K562 (cell line): ENCODE results near the gene PHLDA3. TPM values are rescaled to one million over a fixed set of nuclear protein-coding genes. Genes with fewer than 3 reads are reported as not detected.

Source experiments
- ATAC-seq: fragments of 200-7000 bp; cut with Tn5 transposase; 3 replicates; pipeline ENCODE4 v1.9.1; 2020; ENCODE audit warnings: moderate library complexity
- BruUV-seq: library from RNA; stranded (reverse); fragments of 400-500 nt; replicated peaks from 2 replicates; lab custom pipeline; 2021; lab: Mats Ljungman, UMichigan
- CTCF ChIA-PET: fragments of 300-600 bp; formaldehyde crosslinking; extraction: SDS; loops from one replicate; lab custom pipeline; 2021; ENCODE audit warnings: low intra/inter-chr PET ratio; lab: Yijun Ruan, JAX
- POLR2A ChIA-PET: fragments of 300-600, 350-650 bp; sonication (Branson Sonifier 250); formaldehyde crosslinking; extraction: SDS; loops from one replicate; lab custom pipeline; 2021; ENCODE audit warnings: antibody characterized with exemption, inconsistent platforms; lab: Yijun Ruan, JAX
- DNase-seq, 4 experiments: peaks; one replicate each; pipeline versions ENCODE4 v3.0.0 to v3.0.0-alpha.2; 2011 to 2018; ENCODE audit warnings: low spot score in 3 of 4, mixed read lengths in 3 of 4; ENCODE audit errors: extremely low read depth in 1 of 4
- FAIRE-seq: peaks from 2 replicates; lab custom pipeline; 2011; peaks lifted over from hg19 to GRCh38; lab: Jason Lieb, UNC
- H2AFZ ChIP-seq: 2 replicates; pipeline ENCODE4 v1.6.0; 2011; ENCODE audit warnings: low read depth, low read length, control low read depth, inconsistent platforms
- H3K27ac ChIP-seq: fragments of 200-600 bp; 3 replicates; pipeline ENCODE4 v1.8.0; 2011; ENCODE audit warnings: low read depth, mild to moderate bottlenecking, control low read depth, inconsistent platforms, low read length, moderate library complexity, mixed read lengths; ENCODE audit errors: extremely low read depth
- H3K27me3 ChIP-seq, 2 experiments: fragments of 300-600 bp in 1 of 2; 2 replicates in 1 of 2; 3 replicates in 1 of 2; pipeline versions ENCODE4 v1.6.0 to v1.8.0; 2011; ENCODE audit warnings: inconsistent platforms in 2 of 2, low read length in 2 of 2, mild to moderate bottlenecking in 1 of 2, mixed read lengths in 1 of 2, moderate library complexity in 1 of 2; ENCODE audit not compliant: control insufficient read depth in 2 of 2, insufficient read depth in 2 of 2
- H3K36me3 ChIP-seq: fragments of 300-600 bp; 3 replicates; pipeline ENCODE4 v1.8.0; 2011; ENCODE audit warnings: mild to moderate bottlenecking, low read length, inconsistent platforms; ENCODE audit not compliant: control insufficient read depth, insufficient read depth
- H3K4me1 ChIP-seq, 2 experiments: fragments of 200-600 bp in 1 of 2; replicated peaks in 1 of 2; 2 replicates in 1 of 2; 3 replicates in 1 of 2; pipeline versions ENCODE4 v1.5.1 to v1.8.0; 2011; ENCODE audit warnings: inconsistent platforms in 2 of 2, low read length in 2 of 2, mild to moderate bottlenecking in 1 of 2, mixed read lengths in 1 of 2, moderate library complexity in 1 of 2; ENCODE audit not compliant: control insufficient read depth in 2 of 2, insufficient read depth in 2 of 2
- H3K4me2 ChIP-seq: 2 replicates; pipeline ENCODE4 v1.6.1; 2011; ENCODE audit warnings: low read length, control low read depth, inconsistent platforms, mixed read lengths; ENCODE audit not compliant: insufficient read depth
- H3K4me3 ChIP-seq: fragments of 200-600 bp; sonication (generic), shearing (Covaris generic); 2 replicates; pipeline ENCODE4 v1.5.1; 2016; ENCODE audit warnings: control low read depth, inconsistent platforms
- H3K79me2 ChIP-seq: fragments of 200-600 bp; 3 replicates; pipeline ENCODE4 v1.8.0; 2011; ENCODE audit warnings: low read length, inconsistent platforms; ENCODE audit not compliant: control insufficient read depth, insufficient read depth
- H3K9ac ChIP-seq, 2 experiments: 2 replicates each; pipeline versions ENCODE4 v1.6.0 to v1.6.1; 2011; ENCODE audit warnings: low read depth in 2 of 2, low read length in 2 of 2, control low read depth in 1 of 2, inconsistent platforms in 1 of 2, mild to moderate bottlenecking in 1 of 2, mixed read lengths in 1 of 2; ENCODE audit not compliant: insufficient read depth in 1 of 2
- H3K9me1 ChIP-seq: one replicate; pipeline ENCODE4 v1.6.0; 2011; ENCODE audit warnings: inconsistent platforms, mild to moderate bottlenecking, low read length, moderate library complexity; ENCODE audit not compliant: control insufficient read depth, insufficient read depth
- H3K9me3 ChIP-seq: replicated peaks from 2 replicates; pipeline ENCODE4 v1.5.1; 2011; ENCODE audit warnings: low read depth, low read length, inconsistent platforms; ENCODE audit not compliant: control insufficient read depth, insufficient read depth
- H4K20me1 ChIP-seq: replicated peaks from 2 replicates; pipeline ENCODE4 v1.6.1; 2011; ENCODE audit warnings: low read length, inconsistent platforms, mixed read lengths; ENCODE audit not compliant: control insufficient read depth, insufficient read depth
- BRCA1 ChIP-seq, 2 experiments: fragments of 450-650 bp in 1 of 2; sonication (generic) in 1 of 2; formaldehyde crosslinking in 1 of 2; IDR thresholded peaks; 2 replicates each; pipeline versions ENCODE4 v1.5.0 to v1.6.1; 2017 to 2020; ENCODE audit warnings: mild to moderate bottlenecking in 1 of 2, missing genetic modification reagents in 1 of 2
- CTCF ChIP-seq, 3 experiments: IDR thresholded peaks in 2 of 3; conservative IDR thresholded peaks in 1 of 3; 2 replicates each; pipeline ENCODE4 v1.5.1; 2011 to 2012; ENCODE audit warnings: low read length in 3 of 3, mild to moderate bottlenecking in 3 of 3, control low read depth in 2 of 3, improper control_type of control experiment in 1 of 3, inconsistent platforms in 1 of 3, low read depth in 1 of 3, mixed read lengths in 1 of 3, moderate library complexity in 1 of 3; ENCODE audit not compliant: insufficient read depth in 2 of 3
- KLF16 ChIP-seq: IDR thresholded peaks from 2 replicates; pipeline ENCODE4 v1.6.1; 2016; ENCODE audit warnings: antibody characterized with exemption
- MEF2A ChIP-seq: IDR thresholded peaks from 2 replicates; pipeline ENCODE4 v1.6.1; 2011; ENCODE audit warnings: low read depth, mild to moderate bottlenecking, low read length, moderate library complexity; ENCODE audit not compliant: control insufficient read depth
- MTA1 ChIP-seq: fragments of 450-650 bp; IDR thresholded peaks from 2 replicates; pipeline ENCODE4 v1.6.1; 2017; ENCODE audit warnings: borderline replicate concordance
- ZBTB40 ChIP-seq, 2 experiments: fragments of 450-650 bp in 1 of 2; sonication (generic) in 1 of 2; formaldehyde crosslinking in 1 of 2; IDR thresholded peaks; 2 replicates each; pipeline versions ENCODE4 v1.7.1 to v1.9.0; 2016 to 2022; ENCODE audit warnings: inconsistent platforms in 1 of 2, mild to moderate bottlenecking in 1 of 2, missing genetic modification reagents in 1 of 2
- ZBTB9 ChIP-seq: fragments of 450-650 bp; formaldehyde crosslinking; IDR thresholded peaks from 2 replicates; pipeline ENCODE4 v1.4.0; 2020; ENCODE audit warnings: mild to moderate bottlenecking, moderate library complexity
- ZC3H8 ChIP-seq: fragments of 450-650 bp; IDR thresholded peaks from 2 replicates; pipeline ENCODE4 v1.6.1; 2017
- ZKSCAN8 ChIP-seq: fragments of 200-800 bp; sonication (Bioruptor generic); IDR thresholded peaks from 2 replicates; pipeline ENCODE4 v1.6.1; 2016; ENCODE audit warnings: missing genetic modification characterization, missing compliant biosample characterization
- ZNF239 ChIP-seq: fragments of 250-450 bp; sonication (Bioruptor Pico); IDR thresholded peaks from 2 replicates; pipeline ENCODE4 v1.4.0; 2020; ENCODE audit warnings: mild to moderate bottlenecking
- WGBS: fragments of 100-300 bp; shearing (Covaris generic); methylation state at CpG from one replicate; pipeline ENCODE4 v1.1.6; 2016; ENCODE audit warnings: low coverage, mixed read lengths; ENCODE audit not compliant: insufficient coverage; ENCODE audit errors: missing lambda C conversion rate; 5-methylcytosine and 5-hydroxymethylcytosine counted together
- in situ Hi-C: fragments of 300-500 bp; cut with MboI; formaldehyde crosslinking; loops from 4 replicates; pipeline ENCODE4 v1.15.0; 2018; ENCODE audit warnings: inconsistent platforms, mixed read lengths
- intact Hi-C: fragments of 100-400 bp; cut with micrococcal nuclease; formaldehyde crosslinking; loops from 2 replicates; pipeline ENCODE4 v1.14.2; 2022
- polyA plus RNA-seq, 8 experiments: library from polyadenylated mRNA; depleted of rRNA in 4 of 8; stranded (reverse) in 5 of 8; unstranded in 3 of 8; fragments of >200 nt; fragmentation: Nextera tagmentation in 2 of 8; fragmentation: Illumina TruSeq in 1 of 8; extraction: Ambion mirVana in 2 of 8; extraction: Trizol in 1 of 8; gene quantifications; 2 replicates each; pipeline versions ENCODE4 v1.2.1 to v1.2.3, GENCODE V29; 2011 to 2014; ENCODE audit warnings: inconsistent platforms in 1 of 8, missing spikeins in 1 of 8
- total RNA-seq, 7 experiments: library from RNA; depleted of rRNA in 6 of 7; stranded (reverse); fragments of >200 nt in 6 of 7; fragmentation: Illumina TruSeq in 2 of 7; extraction: Trizol in 2 of 7; gene quantifications; 2 replicates each; pipeline versions ENCODE4 v1.2.1 to v1.2.3, GENCODE V29; 2011 to 2021; ENCODE audit warnings: low replicate concordance in 1 of 7

Gene PHLDA3
- total and polyA plus RNA-seq, 9 of the 15 experiments (the other 6 are each of a cell fraction or from before 2014, with no cell fraction given), result 0.11 to 0.27 TPM; not detected in 7

GRCh38 chr1:201507360-201507675 lies 38.3 kb upstream of the PHLDA3 start:
- Histone ChIP-seq H3K79me2 (no peaks in the 10 kb centered on the region), H3K4me1 (peaks cover 16 to 23% of the 10 kb centered on the region in 2 experiments), H3K9me3 (no peaks in the 10 kb centered on the region), H4K20me1 (no peaks in the 10 kb centered on the region), H3K9ac (peak overlapping the region; percentile 66 to 89), H3K4me3 (peak overlapping the region; percentile 48), H3K27ac (peak overlapping the region; percentile 60), H3K36me3 (no peaks in the 10 kb centered on the region), H3K27me3 (no peaks in the 10 kb centered on the region; a peak in 1 of 5 replicates), H2AFZ (peak overlapping the region; percentile 91), H3K4me2 (peak overlapping the region; percentile 76), H3K9me1 (no peaks in the 10 kb centered on the region)
- ChIA-PET CTCF (interaction anchor here (2.1 kb wide), 1 partner anchor 26 kb away, joined by 5 read pairs; no protein-coding TSS in a partner anchor), POLR2A (interaction anchor here (1.1 to 1.5 kb wide), 2 partner anchors 12 to 26 kb away, joined by 3 read pairs; no protein-coding TSS in a partner anchor)
- FAIRE-seq (no peak), DNase-seq (no peak), ATAC-seq (peak; percentile 7; the same call in 2 of the 3 replicates)
- WGBS, result 39% methylated on average over 11 of the region's 11 CpGs
- TSS peak; percentile 75 for BruUV-seq
- in situ Hi-C loops (no loop called here), intact Hi-C loops (no loop called here)
- TF ChIP-seq ZC3H8 (no peak), BRCA1 (IDR thresholded peaks at IDR 0.05) (no peak), BRCA1 (CRISPR knock-in tag; IDR thresholded peaks at IDR 0.05) (no peak), MEF2A (no peak), ZBTB9 (no peak), ZBTB40 (IDR thresholded peaks at IDR 0.05) (0 out of 2 replicates have a peak, but pooled peaks have one; percentile 31), ZBTB40 (CRISPR knock-in tag; IDR thresholded peaks at IDR 0.05) (no peak), KLF16 (no peak), MTA1 (no peak), ZKSCAN8 (CRISPR knock-in tag) (no peak), CTCF (IDR thresholded peaks at IDR 0.05 in 2 of 3, conservative IDR thresholded peaks at IDR 0.05 in 1 of 3; ENCODE audit: insufficient read depth in 2 of 3, low read depth in 1 of 3, low read length in 3 of 3) (no peak), ZNF239 (CRISPR knock-in tag) (no peak)
